GM19328 (cell line): ENCODE measurements around the gene KDELR1.

Experiments
- ATAC-seq: cut with Tn5 transposase; IDR thresholded peaks from one replicate; pipeline ENCODE4 v1.9.1; 2021; ENCODE audit warnings: mild to moderate bottlenecking, moderate library complexity; ENCODE audit not compliant: unreplicated experiment

KDELR1 gene

GRCh38 chr19:48346191-48346590 lies 45.2 kb downstream of the KDELR1 start:
- no peak for ATAC-seq

GRCh38 chr19:48344892-48345291 lies 46.5 kb downstream of the KDELR1 start:
- ATAC-seq: no peak

- ATAC-seq: no peak
Observed at GRCh38 chr19:48342841-48343540, 48.4 kb downstream of the KDELR1 start.

- no peak for ATAC-seq
Observed at GRCh38 chr19:48342414-48342738, 49.0 kb downstream of the KDELR1 start.

GRCh38 chr19:48341515-48342413 lies 49.6 kb downstream of the KDELR1 start:
- ATAC-seq: no peak

GRCh38 chr19:48340995-48341394 lies 50.4 kb downstream of the KDELR1 start:
- no peak for ATAC-seq

GRCh38 chr19:48338802-48339503 lies 52.4 kb downstream of the KDELR1 start:
- no peak for ATAC-seq

GRCh38 chr19:48338253-48338755 lies 53.0 kb downstream of the KDELR1 start:
- no peak for ATAC-seq

GRCh38 chr19:48333467-48334384 lies 57.6 kb downstream of the KDELR1 start:
- ATAC-seq: peak; percentile 46

GRCh38 chr19:48332662-48333466 lies 58.5 kb downstream of the KDELR1 start:
- peak; percentile 56 for ATAC-seq
